ENCODE measurements around the gene DMRT3. TPM values are rescaled to one million over a fixed set of nuclear protein-coding genes. Genes with fewer than 3 reads are reported as not detected.

The DMRT3 gene
- total RNA-seq, 2 experiments from 2014 or later: not detected

- CTCF ChIA-PET: no interaction called here
- POLR2A ChIA-PET: no interaction called here
Observed at GRCh38 chr9:1034271-1034670, 57.8 kb downstream of the DMRT3 start.

DNA sequence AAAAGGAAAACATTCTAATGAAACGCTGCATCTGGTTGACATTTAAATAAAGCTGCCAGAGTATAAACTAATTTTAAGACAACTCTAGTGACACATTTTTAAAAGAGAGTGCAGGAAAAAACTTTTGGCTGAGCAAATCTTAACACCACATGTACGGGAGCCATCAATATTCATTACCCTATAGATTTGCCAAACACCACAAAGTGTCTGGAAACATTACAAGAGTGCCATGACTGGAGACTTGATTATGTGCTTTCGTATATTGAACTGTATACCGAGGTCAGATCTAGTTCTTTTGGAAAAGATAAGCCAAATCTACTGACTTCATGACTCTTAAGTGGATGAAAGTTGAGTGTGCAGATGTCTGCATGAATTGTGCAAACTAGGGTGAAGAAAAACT, 63.1 kb downstream of the DMRT3 start:
- ChIA-PET CTCF (no interaction called here), POLR2A (no interaction called here)

Other genes with a start within 250 kb of the DMRT3 start
- gene DMRT1, start 135.0 kb upstream of the DMRT3 start, total RNA-seq: not detected
- gene DMRT2, start 73.7 kb downstream of the DMRT3 start, total RNA-seq: not detected